ENCODE results near the gene ASB8.

- TF ChIP-seq CTCF (IDR thresholded peaks at IDR 0.05 in 8 of 11, conservative IDR thresholded peaks at IDR 0.05 in 3 of 11): no peak
- no peak for TF ChIP-seq POLR2A (IDR thresholded peaks at IDR 0.05)
Observed at GRCh38 chr12:48185181-48185919, 28.0 kb upstream of the ASB8 start.

Measured in spleen (tissue), 7 donors.